ENCODE measurements around the gene CENATAC.
A peak's percentile ranks its signal among the peaks of the same experiment; 100 is the strongest.

Gene CENATAC

DNA sequence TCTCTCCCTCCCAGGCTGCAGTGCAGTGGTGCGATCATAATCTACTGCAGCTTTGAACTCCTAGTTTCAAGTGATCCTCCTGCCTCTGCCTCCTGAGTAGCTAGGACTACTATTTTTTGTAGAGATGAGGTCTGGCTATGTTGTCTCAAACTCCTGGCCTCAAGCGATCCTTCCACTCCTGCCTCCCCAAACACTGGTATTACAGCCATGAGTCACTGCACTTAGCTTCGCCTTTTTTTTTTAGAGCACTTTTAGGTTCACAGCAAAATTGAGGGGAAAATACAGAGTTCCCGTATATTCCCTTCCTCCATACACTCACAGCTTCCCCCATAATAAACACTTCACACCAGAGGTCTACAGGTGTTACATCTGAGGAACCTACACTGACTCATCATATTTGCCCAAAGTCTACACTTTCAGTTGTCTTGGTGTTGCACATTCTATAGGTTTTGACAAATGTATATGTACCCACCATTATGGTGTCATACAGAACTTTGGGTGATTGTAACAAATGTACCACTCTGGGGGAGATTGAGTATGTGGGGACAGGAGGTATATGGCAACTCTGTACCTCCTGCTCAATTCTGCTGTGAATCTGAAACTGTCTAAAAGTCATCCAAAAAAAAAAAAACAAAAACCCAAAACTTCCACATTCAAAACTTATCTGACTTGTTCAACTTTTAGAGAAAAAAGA, 44.0 kb downstream of the CENATAC start:
- no peak for TF ChIP-seq EZH2phosphoT487 (IDR thresholded peaks at IDR 0.05; ENCODE audit: borderline replicate concordance, low read length)
- TF ChIP-seq, protein P1, sequence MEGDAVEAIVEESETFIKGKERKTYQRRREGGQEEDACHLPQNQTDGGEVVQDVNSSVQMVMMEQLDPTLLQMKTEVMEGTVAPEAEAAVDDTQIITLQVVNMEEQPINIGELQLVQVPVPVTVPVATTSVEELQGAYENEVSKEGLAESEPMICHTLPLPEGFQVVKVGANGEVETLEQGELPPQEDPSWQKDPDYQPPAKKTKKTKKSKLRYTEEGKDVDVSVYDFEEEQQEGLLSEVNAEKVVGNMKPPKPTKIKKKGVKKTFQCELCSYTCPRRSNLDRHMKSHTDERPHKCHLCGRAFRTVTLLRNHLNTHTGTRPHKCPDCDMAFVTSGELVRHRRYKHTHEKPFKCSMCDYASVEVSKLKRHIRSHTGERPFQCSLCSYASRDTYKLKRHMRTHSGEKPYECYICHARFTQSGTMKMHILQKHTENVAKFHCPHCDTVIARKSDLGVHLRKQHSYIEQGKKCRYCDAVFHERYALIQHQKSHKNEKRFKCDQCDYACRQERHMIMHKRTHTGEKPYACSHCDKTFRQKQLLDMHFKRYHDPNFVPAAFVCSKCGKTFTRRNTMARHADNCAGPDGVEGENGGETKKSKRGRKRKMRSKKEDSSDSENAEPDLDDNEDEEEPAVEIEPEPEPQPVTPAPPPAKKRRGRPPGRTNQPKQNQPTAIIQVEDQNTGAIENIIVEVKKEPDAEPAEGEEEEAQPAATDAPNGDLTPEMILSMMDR (IDR thresholded peaks at IDR 0.05; ENCODE audit: low read depth, low read length, poor library complexity, severe bottlenecking): no peak
- Histone ChIP-seq H3K9me2 (replicated peaks; ENCODE audit: control insufficient read depth, low read length) (no peaks in the 10 kb centered on the region), H3K79me2 (ENCODE audit: control insufficient read depth, low read length) (no peaks in the 10 kb centered on the region), H3K27ac (ENCODE audit: low read depth, low read length) (no peak overlapping the region), H3K4me3 (ENCODE audit: low read length) (no peak overlapping the region), H3K4me1 (ENCODE audit: control insufficient read depth, low read length) (peaks cover 12% of the 10 kb centered on the region), H4K20me1 (ENCODE audit: control insufficient read depth, insufficient read depth, low read depth, low read length) (no peaks in the 10 kb centered on the region), H3K4me2 (ENCODE audit: low read length) (no peak overlapping the region), H3K9me3 (ENCODE audit: control insufficient read depth, insufficient read depth, low read length) (no peaks in the 10 kb centered on the region), H3K27me3 (ENCODE audit: control insufficient read depth, low read length) (no peaks in the 10 kb centered on the region), H3K36me3 (ENCODE audit: control insufficient read depth, low read length) (peaks cover 21% of the 10 kb centered on the region; the same call in 1 of the 2 replicates), H3F3A (ENCODE audit: control insufficient read depth, insufficient read depth) (peaks cover 9% of the 10 kb centered on the region; the same call in 1 of the 2 replicates)

DNA sequence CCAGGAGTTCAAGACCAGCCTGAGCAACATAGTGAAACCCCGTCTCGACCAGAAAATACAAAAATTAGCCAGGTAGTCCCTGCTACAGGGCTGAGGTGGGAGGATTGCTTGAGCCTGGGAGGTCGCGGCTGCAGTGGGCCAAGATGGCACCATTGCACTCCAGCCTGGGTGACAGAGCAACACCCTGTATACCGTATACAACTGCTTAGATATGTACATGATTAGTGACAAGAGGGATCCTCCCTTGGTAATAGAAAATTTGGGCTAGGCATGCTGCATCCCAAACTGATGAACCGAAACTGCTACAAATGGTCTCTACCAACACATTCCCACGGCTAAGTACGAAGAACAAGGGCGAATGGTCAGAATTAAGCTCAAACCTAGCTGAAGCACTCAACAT, 45.0 kb downstream of the CENATAC start:
- 0 out of 2 replicates have a peak, but pooled peaks cover under 1% of the 10 kb centered on the region for H4K20me1 ChIP-seq (ENCODE audit: control insufficient read depth, insufficient read depth, low read depth, low read length)
- no peak overlapping the region for H3K4me2 ChIP-seq (ENCODE audit: low read length)
- H3K27ac ChIP-seq (ENCODE audit: low read depth, low read length): no peak overlapping the region
- peaks cover 9% of the 10 kb centered on the region; the same call in 1 of the 2 replicates for H3F3A ChIP-seq (ENCODE audit: control insufficient read depth, insufficient read depth)
- H3K4me1 ChIP-seq (ENCODE audit: control insufficient read depth, low read length): peaks cover 12% of the 10 kb centered on the region
- no peaks in the 10 kb centered on the region for H3K79me2 ChIP-seq (ENCODE audit: control insufficient read depth, low read length)
- H3K27me3 ChIP-seq (ENCODE audit: control insufficient read depth, low read length): no peaks in the 10 kb centered on the region
- peaks cover 30% of the 10 kb centered on the region for H3K36me3 ChIP-seq (ENCODE audit: control insufficient read depth, low read length)
- H3K4me3 ChIP-seq (ENCODE audit: low read length): no peak overlapping the region
- no peaks in the 10 kb centered on the region for H3K9me2 ChIP-seq (replicated peaks; ENCODE audit: control insufficient read depth, low read length)
- TF ChIP-seq EZH2phosphoT487 (IDR thresholded peaks at IDR 0.05; ENCODE audit: borderline replicate concordance, low read length): no peak
- TF ChIP-seq, protein P1 (IDR thresholded peaks at IDR 0.05; ENCODE audit: low read depth, low read length, poor library complexity, severe bottlenecking): no peak
- H3K9me3 ChIP-seq (ENCODE audit: control insufficient read depth, insufficient read depth, low read length): no peaks in the 10 kb centered on the region

DNA sequence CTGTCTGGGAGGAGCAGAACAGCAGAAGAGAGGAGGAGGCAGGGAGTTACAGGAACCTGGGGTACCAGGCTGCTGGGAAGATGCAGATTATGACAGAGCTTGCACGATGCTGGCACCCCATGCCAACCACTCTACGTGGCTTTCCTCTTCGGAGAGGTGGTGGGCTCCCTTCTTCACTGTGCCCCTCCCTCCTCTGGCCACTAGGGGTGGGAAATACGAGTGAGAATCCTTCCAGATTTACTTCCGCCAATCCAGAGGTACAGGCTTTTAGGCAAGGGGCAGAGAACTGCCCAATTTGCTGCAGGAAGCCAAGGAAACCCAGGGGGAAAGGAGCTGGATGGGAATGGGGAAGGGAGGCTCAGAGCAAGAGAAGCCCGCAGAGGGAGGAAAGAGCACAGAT, 46.8 kb downstream of the CENATAC start:
- H3K9me3 ChIP-seq (ENCODE audit: control insufficient read depth, insufficient read depth, low read length): no peaks in the 10 kb centered on the region
- H3K79me2 ChIP-seq (ENCODE audit: control insufficient read depth, low read length): no peaks in the 10 kb centered on the region
- 0 out of 2 replicates have a peak, but pooled peaks cover 4% of the 10 kb centered on the region for H4K20me1 ChIP-seq (ENCODE audit: control insufficient read depth, insufficient read depth, low read depth, low read length)
- H3K27ac ChIP-seq (ENCODE audit: low read depth, low read length): no peak overlapping the region
- H3K27me3 ChIP-seq (ENCODE audit: control insufficient read depth, low read length): no peaks in the 10 kb centered on the region
- TF ChIP-seq, protein P1 (IDR thresholded peaks at IDR 0.05; ENCODE audit: low read depth, low read length, poor library complexity, severe bottlenecking): peak; percentile 50
- TF ChIP-seq EZH2phosphoT487 (IDR thresholded peaks at IDR 0.05; ENCODE audit: borderline replicate concordance, low read length): no peak
- H3K9me2 ChIP-seq (replicated peaks; ENCODE audit: control insufficient read depth, low read length): no peaks in the 10 kb centered on the region
- H3K36me3 ChIP-seq (ENCODE audit: control insufficient read depth, low read length): peaks cover 47% of the 10 kb centered on the region
- peaks cover 5% of the 10 kb centered on the region for H3K4me1 ChIP-seq (ENCODE audit: control insufficient read depth, low read length)
- peaks cover 9% of the 10 kb centered on the region; the same call in 1 of the 2 replicates for H3F3A ChIP-seq (ENCODE audit: control insufficient read depth, insufficient read depth)
- H3K4me3 ChIP-seq (ENCODE audit: low read length): no peak overlapping the region
- no peak overlapping the region for H3K4me2 ChIP-seq (ENCODE audit: low read length)

All from DOHH2 (cell line).